ENCODE data around the gene TMEM135. TPM values are rescaled to one million over a fixed set of nuclear protein-coding genes. Genes with fewer than 3 reads are reported as not detected.
"Not testable (repeated sequence)": the region's sequence is repeated elsewhere in the genome, so short reads cannot be mapped to it uniquely, and the experiment has no call there.

The TMEM135 gene
- total RNA-seq, 1 experiment from 2014 or later: 19.1 TPM

DNA sequence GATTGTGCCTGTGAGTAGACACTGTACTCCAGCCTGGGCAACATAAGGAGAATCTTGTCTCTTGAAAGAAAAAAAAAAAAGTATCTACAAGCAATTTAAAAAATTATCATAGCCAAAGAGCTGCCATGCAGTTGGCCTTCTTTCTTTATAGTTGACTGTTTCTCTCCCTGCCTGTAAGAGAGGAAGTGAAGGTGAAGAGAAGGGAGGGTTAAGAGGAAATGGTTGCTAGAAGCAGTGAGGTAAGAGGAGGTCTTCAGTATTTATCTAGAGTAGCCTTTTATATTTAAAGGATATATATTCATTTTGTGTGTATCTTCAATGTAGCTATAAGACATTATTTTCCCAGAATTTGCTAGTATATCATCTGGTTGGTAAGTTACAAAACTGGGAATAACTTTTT lies 217.9 kb downstream of the TMEM135 start:
- no peak for DNase-seq (ENCODE audit: low read depth)

DNA sequence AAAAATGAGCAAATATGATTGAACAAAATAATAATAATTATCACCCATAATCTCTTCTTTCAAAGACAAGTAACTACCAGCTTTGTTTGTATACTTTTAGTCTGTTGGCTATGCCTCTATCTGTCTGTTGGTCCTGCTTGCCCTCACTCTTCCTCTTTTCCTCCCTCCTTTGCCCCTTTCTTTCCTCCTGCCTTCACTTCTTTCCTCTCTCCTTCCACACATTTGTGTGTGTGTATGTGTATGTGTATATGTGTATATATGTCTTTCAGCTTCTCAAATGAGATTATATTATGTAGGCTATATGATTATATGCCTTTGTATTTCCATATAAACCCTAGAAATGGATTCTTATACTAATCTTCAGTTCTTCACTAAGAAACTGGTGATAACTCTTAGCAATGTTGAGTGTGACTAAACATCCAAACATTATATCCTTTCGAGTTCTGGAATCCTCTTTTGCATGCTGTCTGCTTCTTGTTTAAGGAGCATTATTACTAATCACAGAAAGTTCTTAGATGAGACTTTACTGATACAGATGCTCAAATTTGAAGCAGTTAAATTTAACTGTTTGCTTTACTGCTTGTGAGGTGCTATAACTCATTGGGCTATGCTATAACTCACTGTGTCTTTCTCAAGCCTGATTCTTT lies 219.1 kb downstream of the TMEM135 start:
- no peak for DNase-seq (ENCODE audit: low read depth)

DNA sequence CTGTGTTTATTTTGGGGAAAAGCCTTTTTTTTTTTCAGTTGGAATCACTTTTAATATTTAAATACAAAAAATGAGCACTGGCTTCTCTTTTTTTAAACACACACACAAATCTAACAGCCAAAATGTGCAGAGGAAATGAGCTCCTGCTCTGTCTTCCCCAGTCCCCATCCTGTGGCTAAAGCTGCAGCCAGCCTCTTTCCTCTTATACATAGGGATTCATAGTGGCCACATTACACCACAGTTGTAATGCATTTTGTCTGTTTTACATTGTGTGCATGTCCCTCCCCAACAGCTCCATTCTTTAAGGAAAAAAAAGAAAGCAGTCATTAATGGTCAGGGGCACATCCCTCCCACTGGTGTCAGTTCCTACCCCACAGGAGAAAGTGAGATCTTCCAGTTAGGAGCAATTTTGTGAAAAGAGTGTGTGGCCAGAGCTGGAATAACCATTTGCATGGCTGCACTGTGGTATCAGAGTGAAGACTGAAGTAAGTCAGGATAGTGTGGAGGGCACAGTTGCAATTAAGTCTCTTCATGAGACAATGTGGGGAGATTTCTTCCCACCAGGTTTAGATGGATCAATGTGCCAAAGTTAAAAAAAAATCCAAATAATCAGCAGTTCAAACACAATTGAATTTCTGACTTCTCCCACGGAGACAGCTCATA lies 220.6 kb downstream of the TMEM135 start:
- DNase-seq (ENCODE audit: low read depth): no peak

DNA sequence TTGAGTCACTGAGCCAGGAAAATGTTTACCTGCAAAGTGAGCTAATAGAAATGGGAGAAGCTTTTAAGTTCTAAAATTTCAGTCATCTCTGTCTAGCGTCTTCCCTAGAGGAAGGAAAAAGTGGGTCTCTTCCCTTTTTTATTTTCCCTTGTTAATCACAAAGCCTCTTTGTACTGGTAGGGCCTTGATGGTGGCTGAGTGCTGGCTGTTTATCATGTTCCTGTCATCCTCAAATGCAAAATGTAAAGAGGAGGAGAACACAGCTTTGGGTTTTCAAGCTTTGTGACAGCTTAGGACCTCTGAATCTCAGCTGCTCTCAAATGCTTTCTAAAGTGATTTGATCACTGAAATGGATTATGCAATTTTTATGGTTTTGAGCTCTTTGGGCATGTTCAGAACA lies 222.0 kb downstream of the TMEM135 start:
- no peak for DNase-seq (ENCODE audit: low read depth)

DNA sequence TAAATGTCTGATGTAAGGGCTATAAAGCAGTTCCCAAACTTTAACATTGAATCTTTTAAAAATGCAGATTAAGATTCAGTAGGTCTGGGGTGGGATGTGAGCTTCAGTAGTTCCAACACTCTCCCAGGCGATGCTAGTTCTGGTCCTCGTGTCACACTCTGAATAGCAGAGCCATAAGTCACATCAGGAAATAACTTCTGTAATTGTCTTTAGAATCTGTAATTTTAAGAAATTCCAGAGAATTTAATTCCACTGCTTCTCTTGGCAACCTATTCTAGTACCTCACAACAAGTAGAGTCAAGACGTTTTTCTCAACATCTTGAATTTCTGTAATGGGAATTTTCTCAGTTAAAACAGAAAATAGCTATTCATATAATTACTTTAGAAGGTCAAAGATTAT lies 223.1 kb downstream of the TMEM135 start:
- DNase-seq (ENCODE audit: low read depth): no peak

DNA sequence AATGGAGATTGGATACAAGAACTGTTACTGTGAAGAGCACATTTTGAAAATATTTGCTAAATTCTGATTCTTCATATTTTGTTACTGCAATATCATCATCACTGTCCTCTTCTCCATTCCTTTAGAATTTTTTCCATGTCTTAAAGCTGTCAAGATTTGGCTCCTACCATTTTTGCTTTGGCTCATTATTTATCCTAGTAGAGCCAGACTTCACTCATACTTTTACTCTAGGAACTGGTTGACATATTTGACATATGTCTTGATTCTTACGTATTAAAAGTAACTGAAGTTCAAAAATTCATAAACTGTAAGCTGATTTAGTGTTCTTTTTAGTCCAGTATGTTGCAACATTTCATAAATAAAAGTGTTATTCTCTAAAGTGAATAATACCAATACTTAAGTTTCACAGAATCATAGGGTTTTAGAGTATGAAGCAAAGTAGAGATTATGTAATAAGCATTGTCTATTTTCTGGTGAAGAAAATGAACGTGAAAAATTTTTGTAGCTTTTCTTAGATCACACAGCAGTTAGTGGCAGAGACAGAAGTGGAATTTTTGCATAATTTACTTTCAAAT lies 225.6 kb downstream of the TMEM135 start:
- DNase-seq (ENCODE audit: low read depth): no peak

DNA sequence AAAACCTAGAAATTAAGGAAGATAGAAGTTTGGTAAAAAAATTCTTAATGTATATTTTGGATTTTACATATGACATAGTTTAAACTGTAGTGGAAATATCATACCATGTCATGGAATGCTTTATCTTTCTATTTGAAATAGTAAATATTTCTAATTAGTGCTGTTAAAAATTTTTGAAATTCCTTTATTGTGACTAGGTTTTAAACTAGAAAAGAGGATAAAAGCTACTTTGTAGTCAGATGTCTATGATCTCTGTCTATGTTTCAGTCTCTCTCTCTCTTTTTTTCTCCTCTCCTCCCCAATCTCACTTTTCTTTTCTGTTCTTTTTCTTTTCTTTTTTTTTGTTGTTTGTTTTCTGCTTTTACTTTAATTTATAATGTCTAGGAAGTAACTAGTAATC lies 226.2 kb downstream of the TMEM135 start:
- no peak for DNase-seq (ENCODE audit: low read depth)

DNA sequence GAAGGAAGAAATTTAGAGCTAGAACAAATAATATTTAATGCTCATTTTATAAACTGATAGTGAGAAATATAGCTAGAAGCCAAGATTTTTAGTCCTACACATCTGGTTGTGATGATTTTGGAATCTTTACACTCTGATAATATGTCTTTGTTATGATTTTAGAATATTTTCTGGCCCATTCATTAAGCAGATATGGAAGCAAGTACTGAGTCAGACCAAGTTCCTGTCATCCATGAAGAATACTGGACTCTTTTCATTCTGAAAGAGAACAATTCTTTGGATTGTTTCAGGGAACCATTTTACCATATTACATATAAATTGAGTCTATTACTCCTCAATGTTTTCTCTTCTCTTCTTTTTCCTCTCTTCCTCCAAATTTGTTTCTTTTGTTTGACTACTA lies 227.4 kb downstream of the TMEM135 start:
- peak; percentile 30 for DNase-seq (ENCODE audit: low read depth)

DNA sequence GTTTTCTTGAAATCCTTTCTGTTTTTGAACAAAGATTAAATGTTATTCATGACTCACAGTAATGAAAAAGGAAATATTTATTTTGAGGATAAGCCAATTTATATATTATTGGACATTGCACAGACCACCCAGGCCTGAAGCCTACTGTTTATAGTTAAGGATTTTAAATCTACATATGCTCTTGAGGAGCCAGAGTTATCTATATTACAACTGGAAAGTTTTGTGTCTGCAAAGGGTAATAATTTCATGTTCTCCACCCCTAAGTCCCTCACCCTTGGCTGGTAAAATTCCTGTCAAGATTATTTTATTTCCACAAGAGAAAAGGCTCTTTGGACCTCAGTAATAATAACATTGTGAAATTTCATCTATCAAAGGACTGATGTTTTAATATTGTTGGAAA lies 228.2 kb downstream of the TMEM135 start:
- DNase-seq (ENCODE audit: low read depth): no peak

DNA sequence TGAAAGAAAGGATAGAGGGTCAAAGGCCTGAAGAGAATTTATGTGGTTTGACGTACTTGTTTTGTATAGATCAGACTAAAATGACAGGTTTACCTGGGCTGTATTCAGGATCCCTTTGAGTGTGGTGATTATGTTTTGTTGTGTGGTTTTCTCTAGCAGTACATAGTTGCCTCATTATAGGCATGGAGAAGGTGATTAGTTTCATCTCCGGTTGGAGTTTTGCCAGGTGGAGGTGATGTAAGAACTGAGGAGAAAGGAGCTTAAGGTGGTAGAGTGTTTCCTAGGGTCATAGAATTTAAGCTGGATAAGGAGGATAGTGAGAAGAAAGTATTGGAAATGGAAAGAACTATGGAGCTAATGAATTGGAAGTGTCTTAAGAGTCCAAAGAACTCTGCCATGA lies 229.0 kb downstream of the TMEM135 start:
- peak; percentile 6 for DNase-seq (ENCODE audit: low read depth)

DNA sequence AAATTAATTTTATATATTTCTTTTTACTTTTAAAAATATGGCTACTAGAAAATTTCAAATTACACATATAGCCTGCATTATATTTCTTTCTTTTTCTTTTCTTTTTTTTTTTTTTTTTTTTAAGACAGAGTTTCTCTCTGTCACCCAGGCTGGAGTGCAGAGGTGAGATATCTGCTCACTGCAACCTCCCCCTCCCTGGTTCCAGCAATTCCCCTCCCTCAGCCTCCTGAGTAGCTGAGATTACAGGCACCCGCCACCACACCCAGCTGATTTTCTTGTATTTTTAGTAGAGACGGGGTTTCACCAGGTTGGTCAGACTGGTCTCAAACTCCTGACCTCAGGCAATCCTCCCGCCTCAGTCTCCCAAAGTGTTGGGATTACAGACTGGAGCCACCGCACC lies 234.2 kb downstream of the TMEM135 start:
- DNase-seq (ENCODE audit: low read depth): not testable (repeated sequence)

DNA sequence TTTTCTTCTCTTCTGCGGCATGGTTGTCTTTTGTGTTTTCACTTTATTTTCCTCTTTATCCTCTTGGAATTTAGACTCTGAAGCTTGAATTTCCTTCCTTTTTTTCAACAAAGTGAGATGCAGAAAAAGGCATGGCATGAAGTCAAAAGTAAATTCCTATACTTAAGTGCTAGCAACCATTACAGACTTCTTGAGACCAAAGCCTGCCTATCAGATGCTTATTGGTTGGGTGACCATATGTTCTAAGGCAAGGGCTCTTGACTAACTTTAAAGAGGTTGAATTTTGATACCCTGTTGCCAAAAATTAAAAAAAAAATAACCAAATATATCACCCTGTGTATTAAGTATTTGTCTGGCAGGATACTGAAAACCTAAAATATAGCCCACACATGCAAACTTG lies 237.4 kb downstream of the TMEM135 start:
- no peak for DNase-seq (ENCODE audit: low read depth)

DNA sequence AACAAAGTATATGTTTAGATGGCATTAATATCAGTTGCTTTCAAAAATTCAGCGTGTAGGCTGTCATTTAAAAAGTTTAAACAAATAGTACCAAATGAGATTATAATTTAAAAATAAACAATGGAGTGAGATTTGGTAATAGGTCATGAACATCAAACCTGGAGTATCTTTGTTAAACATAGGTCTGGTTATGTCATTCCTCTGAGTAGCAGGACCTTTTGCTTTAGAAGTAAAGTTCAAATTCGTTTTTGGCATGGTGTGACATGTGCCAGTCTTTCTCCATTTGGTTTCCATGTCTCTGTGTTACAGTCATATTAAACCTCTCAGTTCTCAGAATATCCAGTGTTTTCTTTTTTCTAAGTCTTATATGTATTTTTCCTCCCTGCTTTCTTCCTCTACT lies 242.4 kb downstream of the TMEM135 start:
- DNase-seq (ENCODE audit: low read depth): no peak

DNA sequence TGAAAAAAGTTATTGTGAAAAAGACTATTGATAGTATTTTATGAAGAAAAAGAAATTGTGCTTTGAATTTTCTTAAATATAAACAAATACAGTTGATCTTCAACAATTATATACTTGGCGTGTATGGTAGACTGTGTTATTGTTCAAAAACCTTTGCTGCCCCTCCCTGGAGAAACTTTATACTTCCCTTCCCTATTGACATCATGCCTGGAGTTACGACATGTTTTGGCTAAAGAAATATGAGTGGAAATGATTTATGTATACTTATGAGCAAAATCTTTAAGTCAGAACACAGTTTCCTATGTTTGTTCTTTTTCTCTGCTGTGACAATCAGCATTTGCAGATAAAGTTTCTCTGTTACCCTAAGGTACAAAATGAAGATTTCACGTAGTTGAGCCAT lies 243.8 kb downstream of the TMEM135 start:
- DNase-seq (ENCODE audit: low read depth): peak; percentile 8

DNA sequence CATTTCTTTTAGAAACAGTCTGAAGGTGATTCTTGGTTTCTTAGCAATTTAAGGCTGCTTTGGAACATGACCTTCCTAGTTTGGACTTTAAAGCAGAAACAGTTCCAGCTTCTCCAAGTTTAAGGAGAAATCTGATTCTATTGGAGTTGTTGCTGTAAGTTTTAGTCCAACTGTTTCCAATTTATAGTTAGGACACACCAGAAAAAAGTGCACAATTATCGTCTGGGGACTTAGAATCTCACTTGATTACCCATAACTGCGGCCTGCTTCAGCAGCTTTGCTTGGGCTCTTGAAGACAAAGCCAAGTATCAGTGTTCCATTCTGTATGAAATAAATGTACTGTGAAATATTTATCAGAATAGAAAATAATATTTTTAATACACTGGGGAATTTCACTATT lies 246.6 kb downstream of the TMEM135 start:
- DNase-seq (ENCODE audit: low read depth): no peak

DNA sequence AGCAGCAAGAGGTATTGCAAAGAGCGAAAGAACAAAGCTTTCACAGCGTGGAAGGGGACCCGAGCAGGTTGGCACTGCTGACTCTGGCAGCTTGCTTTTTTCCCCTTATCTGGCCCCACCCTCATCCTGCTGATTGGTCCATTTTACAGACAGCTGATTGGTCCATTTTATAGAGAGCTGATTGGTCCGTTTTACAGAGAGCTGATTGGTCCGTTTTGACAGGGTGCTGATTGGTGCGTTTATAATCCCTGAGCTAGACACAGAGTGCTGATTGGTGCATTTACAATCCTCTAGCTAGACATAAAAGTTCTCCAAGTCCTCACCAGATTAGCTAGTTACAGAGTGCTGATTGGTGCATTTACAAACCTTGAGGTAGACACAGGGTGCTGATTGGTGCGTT lies 247.9 kb downstream of the TMEM135 start:
- not testable (repeated sequence) for DNase-seq (ENCODE audit: low read depth)

DNA sequence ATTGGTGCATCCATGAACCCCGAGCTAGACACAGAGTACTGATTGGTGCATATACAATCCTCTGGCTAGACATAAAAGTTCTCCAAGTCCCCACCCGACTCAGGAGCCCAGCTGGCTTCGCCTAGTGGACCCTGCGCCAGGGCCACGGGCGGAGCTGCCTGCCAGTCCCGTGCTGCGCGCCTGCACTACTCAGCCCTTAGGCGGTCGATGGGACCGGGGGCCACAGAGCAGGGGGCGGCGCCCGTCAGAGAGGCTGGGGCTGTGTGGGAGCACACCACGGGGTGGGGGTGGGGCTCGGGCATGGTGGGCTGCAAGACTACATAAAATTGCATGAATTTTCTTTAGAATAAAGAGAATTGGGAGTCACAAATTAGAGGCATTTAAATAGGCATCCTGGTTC lies 248.6 kb downstream of the TMEM135 start:
- no peak for DNase-seq (ENCODE audit: low read depth)

DNA sequence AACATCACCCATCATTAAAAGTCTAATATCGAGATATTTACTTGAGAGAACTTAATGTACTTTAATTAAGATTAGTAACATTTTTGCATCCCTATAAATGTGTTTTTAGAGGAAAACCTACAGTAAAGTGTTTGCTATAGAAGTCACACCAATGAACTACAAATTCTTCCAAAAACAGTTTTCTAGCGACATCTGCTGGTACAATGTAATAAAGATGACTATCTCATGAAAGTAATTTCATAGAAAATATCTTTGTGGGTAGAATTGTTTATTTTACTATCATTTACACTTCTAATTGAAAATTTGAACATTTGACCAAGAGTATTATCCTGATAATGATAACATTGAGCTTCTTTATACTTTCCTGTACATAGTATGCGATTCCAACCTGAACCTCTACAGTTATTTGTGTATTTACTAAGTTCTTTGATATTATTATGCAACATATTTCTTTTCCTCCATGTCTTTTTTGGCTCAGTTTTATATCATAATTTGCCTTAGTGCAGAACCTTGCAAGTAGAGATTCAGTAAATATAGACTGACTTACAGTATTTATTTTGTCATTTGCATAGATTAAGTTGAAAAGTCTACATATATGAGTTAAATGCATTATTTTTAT lies 252.7 kb downstream of the TMEM135 start:
- peak; percentile 22 for DNase-seq (ENCODE audit: low read depth)

DNA sequence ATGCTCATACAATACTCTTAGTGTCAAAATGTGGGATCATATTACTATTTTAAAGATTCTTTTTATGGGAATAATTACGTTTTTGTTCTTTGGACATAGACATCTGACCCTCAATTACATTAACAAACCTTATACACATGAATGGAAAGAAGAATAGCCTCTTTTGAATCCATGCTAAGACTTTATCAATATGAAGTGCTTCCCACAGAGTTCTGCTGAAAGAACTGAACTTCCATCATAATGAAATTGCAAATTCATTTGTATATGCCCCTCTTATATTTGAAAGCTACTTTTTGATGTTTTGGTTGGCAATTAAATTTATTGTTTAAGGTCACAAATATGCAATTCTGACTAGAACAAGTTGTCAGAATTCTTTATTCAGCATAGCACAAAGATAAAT lies 254.9 kb downstream of the TMEM135 start:
- no peak for DNase-seq (ENCODE audit: low read depth)

DNA sequence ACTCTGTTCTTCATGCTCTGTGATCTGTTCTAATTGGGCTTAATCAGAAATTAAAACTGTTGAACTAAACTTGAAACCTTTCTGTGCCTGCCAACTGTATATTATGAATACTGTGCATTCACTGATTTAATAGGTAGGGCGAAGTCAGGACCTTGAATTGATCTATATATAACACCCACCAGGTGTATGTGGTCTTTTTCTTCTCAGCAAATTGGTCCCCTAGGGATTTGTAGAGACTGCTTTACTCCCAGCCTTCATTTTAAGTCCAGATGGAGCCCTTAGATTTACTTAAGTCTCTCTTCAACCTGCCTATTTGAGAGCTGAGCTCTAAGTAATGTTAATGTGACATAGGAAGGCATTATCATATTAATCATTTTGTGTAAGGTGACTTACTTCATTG lies 257.5 kb downstream of the TMEM135 start:
- no peak for DNase-seq (ENCODE audit: low read depth)

DNA sequence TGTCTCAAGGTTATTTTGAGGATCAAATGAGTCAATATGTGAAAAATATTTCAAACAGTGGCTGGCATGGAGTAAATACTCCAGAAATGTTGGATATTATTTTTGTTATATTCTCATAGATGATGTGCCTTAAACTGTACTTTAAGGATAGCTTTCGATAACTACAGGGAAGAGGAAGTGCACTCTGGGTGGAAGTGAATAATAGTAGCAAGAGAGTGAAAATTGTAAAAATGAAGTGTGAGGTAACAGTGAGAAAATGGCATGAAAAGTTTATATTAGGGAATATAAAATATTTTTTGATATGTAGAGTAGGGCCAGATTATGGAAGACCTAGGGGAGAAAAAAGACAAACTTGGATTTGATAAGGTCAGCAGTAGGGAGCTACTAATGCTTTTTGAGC lies 258.9 kb downstream of the TMEM135 start:
- DNase-seq (ENCODE audit: low read depth): no peak

DNA sequence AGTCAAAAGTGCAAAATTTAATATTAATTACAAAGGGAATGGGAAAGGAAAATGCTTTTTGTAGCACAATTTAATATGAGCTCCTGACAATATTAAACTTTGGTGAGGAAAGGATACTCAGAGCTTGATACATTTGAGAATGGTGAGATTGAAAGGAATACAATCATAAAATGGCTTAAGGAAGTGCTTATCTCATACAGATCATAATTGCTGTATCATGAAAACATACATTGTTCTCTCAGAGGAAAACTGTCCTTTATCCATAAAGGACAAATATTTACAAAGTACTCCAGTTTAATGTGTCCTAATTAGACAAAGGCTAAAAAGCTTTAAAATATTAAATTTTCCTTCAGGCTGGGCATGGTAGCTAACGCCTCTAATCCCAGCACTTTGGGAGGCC lies 260.4 kb downstream of the TMEM135 start:
- no peak for DNase-seq (ENCODE audit: low read depth)

DNA sequence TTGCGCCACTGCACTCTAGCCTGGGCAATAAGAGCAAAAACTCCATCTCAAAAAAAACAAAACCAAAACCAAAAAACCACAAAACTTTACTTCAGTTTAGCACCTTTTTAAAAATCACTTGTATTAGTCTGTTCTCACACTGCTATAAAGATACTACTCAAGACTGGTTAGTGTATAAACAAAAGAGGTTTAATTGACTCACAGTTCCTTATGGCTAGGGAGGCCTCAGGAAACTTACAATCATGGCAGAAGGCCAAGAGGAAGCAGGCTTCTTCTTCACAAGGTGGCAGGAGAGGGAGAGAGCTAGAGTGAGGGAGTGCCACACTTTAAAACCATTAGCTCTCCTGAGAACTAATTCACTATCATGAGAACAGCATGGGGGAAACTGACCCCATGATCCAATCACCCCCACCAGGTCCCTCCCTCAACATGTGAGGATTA lies 261.3 kb downstream of the TMEM135 start:
- DNase-seq (ENCODE audit: low read depth): peak; percentile 27

Data from HT1080 (cell line).